Measurements from ENCODE around the gene MS4A5. TPM values are rescaled to one million over a fixed set of nuclear protein-coding genes. Genes with fewer than 3 reads are reported as not detected.
"Not testable (repeated sequence)": the region's sequence is repeated elsewhere in the genome, so short reads cannot be mapped to it uniquely, and the experiment has no call there.

The MS4A5 gene
- total RNA-seq, 1 donor from 2014 or later: not detected

GRCh38 chr11:60428517-60428916 is 855 bp upstream of the MS4A5 start:
- TF ChIP-seq, protein P1, sequence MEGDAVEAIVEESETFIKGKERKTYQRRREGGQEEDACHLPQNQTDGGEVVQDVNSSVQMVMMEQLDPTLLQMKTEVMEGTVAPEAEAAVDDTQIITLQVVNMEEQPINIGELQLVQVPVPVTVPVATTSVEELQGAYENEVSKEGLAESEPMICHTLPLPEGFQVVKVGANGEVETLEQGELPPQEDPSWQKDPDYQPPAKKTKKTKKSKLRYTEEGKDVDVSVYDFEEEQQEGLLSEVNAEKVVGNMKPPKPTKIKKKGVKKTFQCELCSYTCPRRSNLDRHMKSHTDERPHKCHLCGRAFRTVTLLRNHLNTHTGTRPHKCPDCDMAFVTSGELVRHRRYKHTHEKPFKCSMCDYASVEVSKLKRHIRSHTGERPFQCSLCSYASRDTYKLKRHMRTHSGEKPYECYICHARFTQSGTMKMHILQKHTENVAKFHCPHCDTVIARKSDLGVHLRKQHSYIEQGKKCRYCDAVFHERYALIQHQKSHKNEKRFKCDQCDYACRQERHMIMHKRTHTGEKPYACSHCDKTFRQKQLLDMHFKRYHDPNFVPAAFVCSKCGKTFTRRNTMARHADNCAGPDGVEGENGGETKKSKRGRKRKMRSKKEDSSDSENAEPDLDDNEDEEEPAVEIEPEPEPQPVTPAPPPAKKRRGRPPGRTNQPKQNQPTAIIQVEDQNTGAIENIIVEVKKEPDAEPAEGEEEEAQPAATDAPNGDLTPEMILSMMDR (IDR thresholded peaks at IDR 0.05; ENCODE audit: unreplicated experiment): no peak
- no peak overlapping the region for H3K4me3 Mint-ChIP-seq (ENCODE audit: unreplicated experiment)
- H3K27ac Mint-ChIP-seq (ENCODE audit: unreplicated experiment): no peak overlapping the region
- H3K9me3 Mint-ChIP-seq (ENCODE audit: unreplicated experiment): no peaks in the 10 kb centered on the region
- peaks cover 2% of the 10 kb centered on the region for H3K27me3 Mint-ChIP-seq (ENCODE audit: unreplicated experiment)
- no peaks in the 10 kb centered on the region for H3K36me3 Mint-ChIP-seq (ENCODE audit: low read depth, unreplicated experiment)
- no peak for DNase-seq (ENCODE audit: low spot score)
- no peaks in the 10 kb centered on the region for H3K4me1 Mint-ChIP-seq (ENCODE audit: unreplicated experiment)

DNA sequence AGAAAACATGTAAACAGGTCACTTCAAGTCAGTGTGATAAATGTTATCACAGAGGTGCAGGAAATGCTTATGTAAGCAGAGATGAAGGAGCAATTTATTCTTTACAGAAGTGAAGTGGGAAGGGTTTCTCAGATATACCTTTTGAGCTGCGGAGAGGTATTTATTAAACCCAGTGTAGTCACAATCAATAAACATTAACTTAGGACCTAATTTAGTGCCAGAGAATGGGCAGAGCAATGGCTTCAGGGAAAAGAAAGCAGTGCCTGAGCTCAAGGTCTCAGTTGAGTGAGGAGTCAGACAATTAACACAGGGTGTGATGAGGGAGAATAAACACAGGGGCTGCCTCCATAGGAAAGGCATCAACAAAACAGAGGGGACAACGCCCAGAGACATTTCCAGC is 1.9 kb downstream of the MS4A5 start:
- Mint-ChIP-seq H3K4me1 (ENCODE audit: unreplicated experiment) (no peaks in the 10 kb centered on the region), H3K27ac (ENCODE audit: unreplicated experiment) (no peak overlapping the region), H3K36me3 (ENCODE audit: low read depth, unreplicated experiment) (no peaks in the 10 kb centered on the region), H3K9me3 (ENCODE audit: unreplicated experiment) (no peaks in the 10 kb centered on the region), H3K4me3 (ENCODE audit: unreplicated experiment) (no peak overlapping the region), H3K27me3 (ENCODE audit: unreplicated experiment) (peaks cover 2% of the 10 kb centered on the region)
- TF ChIP-seq, protein P1 (IDR thresholded peaks at IDR 0.05; ENCODE audit: unreplicated experiment): no peak
- no peak for DNase-seq (ENCODE audit: low spot score)

DNA sequence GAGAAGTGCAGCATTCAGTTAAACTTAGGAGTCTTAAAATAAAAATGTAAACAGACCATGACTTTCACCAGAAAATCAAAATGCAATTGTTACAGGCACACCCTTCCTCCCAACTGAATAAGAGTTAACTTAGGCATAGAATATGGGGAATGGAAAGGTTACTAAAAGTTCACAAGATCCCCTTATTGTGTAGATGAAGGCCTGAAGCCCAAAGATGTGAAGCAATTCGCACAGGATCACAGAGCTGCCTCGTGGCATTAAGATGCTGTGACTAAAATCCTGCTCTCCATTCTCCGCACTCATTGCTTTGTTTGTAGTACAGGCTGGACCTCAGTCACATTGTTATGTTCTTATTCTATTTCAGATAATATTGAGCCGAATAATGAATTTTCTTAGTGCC is 4.0 kb downstream of the MS4A5 start:
- Mint-ChIP-seq H3K27ac (ENCODE audit: unreplicated experiment) (no peak overlapping the region), H3K4me3 (ENCODE audit: unreplicated experiment) (no peak overlapping the region), H3K4me1 (ENCODE audit: unreplicated experiment) (no peaks in the 10 kb centered on the region), H3K9me3 (ENCODE audit: unreplicated experiment) (no peaks in the 10 kb centered on the region), H3K36me3 (ENCODE audit: low read depth, unreplicated experiment) (no peaks in the 10 kb centered on the region), H3K27me3 (ENCODE audit: unreplicated experiment) (peaks cover 2% of the 10 kb centered on the region)
- TF ChIP-seq, protein P1 (IDR thresholded peaks at IDR 0.05; ENCODE audit: unreplicated experiment): no peak
- no peak for DNase-seq (ENCODE audit: low spot score)

GRCh38 chr11:60447070-60447469 is 17.7 kb downstream of the MS4A5 start:
- H3K27ac Mint-ChIP-seq (ENCODE audit: unreplicated experiment): no peak overlapping the region

DNA sequence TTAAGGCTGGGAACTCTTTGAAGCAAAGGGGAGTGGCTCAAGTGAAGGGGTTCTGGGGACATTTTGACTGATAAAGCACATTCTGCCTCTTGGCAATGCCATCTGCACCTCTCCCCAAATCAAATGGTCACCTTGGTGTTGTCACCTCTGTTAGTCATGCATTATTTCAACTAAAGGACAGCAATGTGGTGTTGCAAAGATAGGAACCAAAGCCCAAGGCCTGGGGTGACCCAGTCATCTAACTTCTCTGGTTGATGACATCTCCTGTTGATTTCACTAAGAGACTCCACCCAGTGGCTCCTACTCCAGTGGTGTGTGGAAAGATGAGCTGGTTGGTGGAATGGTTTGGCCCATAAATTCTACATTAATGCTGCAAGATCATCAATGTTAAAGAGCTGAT is 18.5 kb downstream of the MS4A5 start:
- H3K36me3 Mint-ChIP-seq (ENCODE audit: low read depth, unreplicated experiment): no peaks in the 10 kb centered on the region
- TF ChIP-seq, protein P1 (IDR thresholded peaks at IDR 0.05; ENCODE audit: unreplicated experiment): no peak
- DNase-seq (ENCODE audit: low spot score): no peak
- no peaks in the 10 kb centered on the region for H3K9me3 Mint-ChIP-seq (ENCODE audit: unreplicated experiment)
- H3K4me3 Mint-ChIP-seq (ENCODE audit: unreplicated experiment): no peak overlapping the region
- H3K27me3 Mint-ChIP-seq (ENCODE audit: unreplicated experiment): peaks cover 4% of the 10 kb centered on the region
- no peak overlapping the region for H3K27ac Mint-ChIP-seq (ENCODE audit: unreplicated experiment)
- H3K4me1 Mint-ChIP-seq (ENCODE audit: unreplicated experiment): no peaks in the 10 kb centered on the region

More at GRCh38 chr11:60447070-60447469, 17.7 kb downstream of the MS4A5 start:
- Mint-ChIP-seq H3K27me3 (ENCODE audit: unreplicated experiment) (peaks cover 4% of the 10 kb centered on the region), H3K36me3 (ENCODE audit: low read depth, unreplicated experiment) (no peaks in the 10 kb centered on the region), H3K9me3 (ENCODE audit: unreplicated experiment) (no peaks in the 10 kb centered on the region), H3K4me3 (ENCODE audit: unreplicated experiment) (no peak overlapping the region), H3K4me1 (ENCODE audit: unreplicated experiment) (no peaks in the 10 kb centered on the region)
- TF ChIP-seq, protein P1 (IDR thresholded peaks at IDR 0.05; ENCODE audit: unreplicated experiment): no peak
- no peak for DNase-seq (ENCODE audit: low spot score)

DNA sequence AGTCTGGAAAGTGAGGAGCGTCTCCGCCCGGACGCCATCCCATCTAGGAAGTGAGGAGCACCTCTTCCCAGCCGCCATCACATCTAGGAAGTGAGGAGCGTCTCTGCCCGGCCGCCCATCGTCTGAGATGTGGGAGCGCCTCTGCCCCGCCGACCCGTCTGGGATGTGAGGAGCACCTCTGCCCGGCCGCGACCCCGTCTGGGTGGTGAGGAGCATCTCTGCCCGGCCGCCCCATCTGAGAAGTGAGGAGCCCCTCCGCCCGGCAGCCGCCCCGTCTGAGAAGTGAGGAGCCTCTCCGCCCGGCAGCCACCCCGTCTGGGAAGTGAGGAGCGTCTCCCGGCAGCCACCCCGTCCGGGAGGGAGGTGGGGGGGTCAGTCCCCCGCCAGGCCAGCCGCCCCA is 21.8 kb downstream of the MS4A5 start:
- H3K27ac Mint-ChIP-seq (ENCODE audit: unreplicated experiment); DNase-seq (ENCODE audit: low spot score); H3K9me3 Mint-ChIP-seq (ENCODE audit: unreplicated experiment); H3K4me1 Mint-ChIP-seq (ENCODE audit: unreplicated experiment); H3K36me3 Mint-ChIP-seq (ENCODE audit: low read depth, unreplicated experiment); H3K27me3 Mint-ChIP-seq (ENCODE audit: unreplicated experiment); H3K4me3 Mint-ChIP-seq (ENCODE audit: unreplicated experiment): not testable (repeated sequence)
